GM19463 (cell line): ENCODE results near the gene LRRTM3.

ENCODE experiments used
- ATAC-seq: cut with Tn5 transposase; IDR thresholded peaks from one replicate; pipeline ENCODE4 v1.9.1; 2021; ENCODE audit warnings: mild to moderate bottlenecking, moderate library complexity; ENCODE audit not compliant: unreplicated experiment

The LRRTM3 gene

DNA sequence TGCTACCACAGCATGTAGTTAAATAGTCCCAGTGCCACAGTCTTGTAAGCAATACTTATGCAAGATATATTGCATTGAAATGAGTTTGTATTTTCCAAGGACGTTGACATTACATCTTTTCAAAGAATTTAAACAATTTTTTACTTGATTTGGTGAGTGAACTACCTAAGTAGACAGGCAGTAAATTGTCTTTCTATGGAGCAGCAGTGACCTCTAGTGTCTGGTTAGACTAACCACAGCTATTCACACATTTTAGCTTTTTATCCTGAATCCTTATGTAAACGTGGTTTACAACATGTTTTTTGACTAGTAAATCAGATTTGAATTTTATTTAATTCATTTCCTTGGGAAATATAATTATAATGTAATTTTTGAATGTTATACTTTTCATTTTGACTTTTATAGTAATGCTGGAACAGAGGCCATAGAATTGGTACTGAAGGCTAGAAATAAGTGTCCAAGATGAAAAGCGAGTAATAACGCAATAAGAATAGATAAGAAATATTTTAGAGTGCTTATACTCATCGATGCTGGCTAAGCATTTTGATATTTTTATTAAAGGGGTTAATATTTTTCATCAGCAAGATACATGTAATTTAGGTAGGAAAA, 5.6 kb downstream of the LRRTM3 start:
- ATAC-seq, result peak; percentile 67

DNA sequence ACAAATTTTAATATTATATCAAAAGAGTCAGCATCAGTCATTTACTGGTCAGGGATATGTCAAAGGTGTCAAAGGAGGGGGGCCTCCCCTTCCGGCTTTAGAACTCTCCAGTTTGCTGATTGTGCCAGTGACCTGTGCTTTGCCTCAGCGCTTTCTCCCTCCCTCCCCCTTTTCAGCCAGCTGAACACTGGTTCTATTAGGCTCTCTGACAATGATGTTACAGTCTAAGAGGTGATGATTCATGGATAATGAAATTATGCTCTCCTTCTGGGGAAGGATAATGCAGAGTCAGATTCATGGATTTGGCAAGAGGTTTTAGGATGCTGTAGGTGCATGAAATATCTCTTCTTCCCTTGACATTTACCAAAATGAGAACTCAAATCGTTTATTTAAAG, 6.1 kb downstream of the LRRTM3 start:
- ATAC-seq, result no peak

DNA sequence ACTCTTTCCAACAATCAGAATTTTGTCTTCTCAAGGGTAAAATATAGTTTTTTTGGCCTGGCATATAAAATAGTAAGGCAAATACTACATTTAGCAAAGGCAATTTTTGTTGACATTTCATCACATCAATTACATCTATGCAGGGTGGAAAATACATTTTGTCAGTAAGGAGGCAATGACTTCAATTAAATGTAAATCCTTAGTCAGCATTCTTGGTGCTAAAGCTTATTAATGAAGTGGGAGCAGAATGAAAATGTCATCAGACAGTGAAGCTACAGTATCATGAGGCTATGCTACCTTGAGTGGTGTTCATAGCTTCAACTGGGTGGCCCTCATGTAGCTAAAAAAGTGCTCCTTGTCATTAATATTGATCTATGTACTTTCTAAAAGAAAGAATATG, 8.9 kb downstream of the LRRTM3 start:
- no peak for ATAC-seq

DNA sequence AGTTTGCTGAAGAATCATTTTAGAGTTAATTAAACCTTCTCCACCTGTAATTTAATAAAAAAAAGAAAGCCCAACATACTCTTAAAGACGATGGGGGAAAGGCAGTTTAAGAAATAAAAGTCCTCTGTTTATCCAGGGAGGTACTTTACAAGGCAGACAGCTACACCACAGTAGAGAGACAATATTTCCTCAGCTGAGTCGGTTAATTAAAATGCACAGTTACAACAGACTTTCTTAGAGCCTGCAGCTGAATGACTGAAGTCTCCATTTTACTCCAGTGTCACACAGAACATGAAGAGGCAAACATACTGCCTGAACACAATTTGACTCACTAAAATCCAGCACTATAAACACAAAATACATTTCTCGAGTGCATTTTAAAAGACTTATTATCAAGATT, 15.1 kb downstream of the LRRTM3 start:
- ATAC-seq, result no peak

DNA sequence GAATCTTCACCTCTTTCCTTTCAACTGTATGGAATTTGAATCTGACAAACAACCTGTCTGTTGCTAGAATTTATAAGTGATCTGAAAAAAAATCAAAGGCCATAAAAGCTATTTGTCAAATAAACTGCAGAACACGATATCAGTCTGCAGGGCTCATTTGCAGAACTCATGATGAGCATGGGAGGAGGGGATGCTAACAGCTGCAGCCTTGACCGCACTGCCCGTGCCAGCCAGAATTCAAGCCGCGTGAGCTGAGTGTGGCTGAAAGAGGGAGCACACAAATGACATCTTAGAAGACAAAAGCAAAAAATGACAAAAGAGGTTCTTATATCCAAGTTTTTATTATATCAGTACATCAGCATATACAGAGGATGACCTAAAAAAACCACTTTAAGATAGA, 15.7 kb downstream of the LRRTM3 start:
- no peak for ATAC-seq

DNA sequence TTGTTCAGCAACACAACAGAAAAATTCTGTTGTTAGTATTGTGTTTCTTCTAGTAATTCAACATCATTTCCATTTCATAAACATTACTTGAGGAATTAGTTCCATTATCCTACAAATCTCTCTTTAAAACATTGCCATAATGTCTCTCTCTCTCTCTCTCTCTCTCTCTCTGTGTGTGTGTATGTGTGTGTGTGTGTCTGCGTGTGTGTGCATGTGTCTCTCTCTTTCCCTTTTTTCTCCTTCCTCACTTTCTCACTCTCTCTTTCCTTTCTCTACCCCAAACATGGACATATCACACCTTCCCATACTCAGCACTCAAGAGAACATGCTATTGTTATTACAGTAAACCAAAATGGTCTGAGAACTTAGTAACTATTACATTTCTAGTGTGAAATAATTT, 16.6 kb downstream of the LRRTM3 start:
- ATAC-seq, result no peak

DNA sequence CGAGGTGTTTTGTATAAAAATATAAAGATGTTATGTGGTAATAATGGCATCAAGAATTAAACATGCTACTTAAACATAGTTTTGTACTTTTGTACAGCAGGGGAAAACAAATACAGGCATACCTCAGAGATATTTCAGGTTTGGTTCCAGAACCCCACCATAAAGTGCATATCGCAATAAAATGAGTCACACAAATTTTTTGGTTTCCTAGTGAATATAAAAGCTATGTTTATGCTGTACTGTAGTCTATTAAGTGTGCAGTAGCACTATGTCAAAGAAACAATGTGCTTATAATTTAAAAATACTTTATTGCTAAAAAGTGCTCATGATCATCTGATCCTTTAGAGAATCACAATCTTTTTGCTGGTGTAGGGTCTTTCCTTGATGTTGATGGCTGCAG, 17.8 kb downstream of the LRRTM3 start:
- no peak for ATAC-seq

DNA sequence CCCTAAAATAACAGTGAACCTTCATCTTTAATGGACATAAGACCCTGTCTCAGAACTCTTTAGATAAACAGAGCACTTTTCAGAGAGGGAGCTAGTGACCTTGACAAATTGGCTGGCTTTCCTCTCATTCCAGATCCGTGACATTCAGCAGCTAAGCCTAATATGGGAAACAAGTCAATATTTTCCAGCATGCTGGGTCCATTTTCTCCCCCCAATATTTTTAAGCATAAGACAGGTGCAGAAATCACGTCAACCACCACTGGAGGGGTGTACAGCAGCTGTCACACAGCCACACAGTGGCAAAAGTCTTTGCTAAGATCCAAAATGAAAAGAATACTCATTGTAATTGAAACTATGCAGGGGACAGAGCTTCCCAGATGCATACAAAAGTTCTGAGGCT, 26.1 kb downstream of the LRRTM3 start:
- no peak for ATAC-seq

DNA sequence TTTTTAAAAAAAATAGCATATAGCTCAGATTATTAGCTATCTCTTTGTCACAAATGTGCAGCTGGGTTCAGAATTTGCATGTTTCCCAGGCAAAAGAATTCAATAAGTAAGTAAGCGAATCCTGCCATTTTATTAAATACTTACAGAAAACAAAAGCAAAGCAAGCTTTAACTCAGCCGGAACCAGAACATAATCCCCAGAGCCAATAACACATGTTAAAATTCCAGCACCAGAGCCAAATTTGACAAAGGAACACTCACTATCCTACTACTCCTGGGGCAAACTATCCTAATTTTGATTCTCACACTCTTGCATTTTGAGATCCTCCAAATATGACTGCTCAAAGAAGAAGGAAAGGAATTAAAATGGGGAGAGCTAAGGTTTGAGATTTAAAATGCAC, 32.6 kb downstream of the LRRTM3 start:
- no peak for ATAC-seq

DNA sequence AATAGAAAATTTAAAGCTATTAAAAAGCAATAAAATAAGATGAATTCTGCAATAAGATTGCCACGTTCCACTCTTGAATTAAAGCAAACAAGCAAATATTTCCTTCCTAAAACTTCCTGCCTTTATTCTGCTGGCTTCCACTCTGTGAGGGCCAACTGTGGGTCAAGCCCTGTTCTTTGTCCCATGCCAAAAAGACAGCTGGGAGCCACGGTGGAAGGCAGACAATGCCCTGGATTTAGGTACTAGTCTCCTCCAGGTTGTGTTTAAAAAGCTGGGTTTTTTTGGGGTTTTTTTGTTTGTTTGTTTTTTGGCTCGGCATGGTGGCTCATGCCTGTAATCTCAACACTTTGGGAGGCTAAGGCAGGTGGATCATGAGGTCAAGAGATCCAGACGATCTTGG, 39.1 kb downstream of the LRRTM3 start:
- no peak for ATAC-seq

DNA sequence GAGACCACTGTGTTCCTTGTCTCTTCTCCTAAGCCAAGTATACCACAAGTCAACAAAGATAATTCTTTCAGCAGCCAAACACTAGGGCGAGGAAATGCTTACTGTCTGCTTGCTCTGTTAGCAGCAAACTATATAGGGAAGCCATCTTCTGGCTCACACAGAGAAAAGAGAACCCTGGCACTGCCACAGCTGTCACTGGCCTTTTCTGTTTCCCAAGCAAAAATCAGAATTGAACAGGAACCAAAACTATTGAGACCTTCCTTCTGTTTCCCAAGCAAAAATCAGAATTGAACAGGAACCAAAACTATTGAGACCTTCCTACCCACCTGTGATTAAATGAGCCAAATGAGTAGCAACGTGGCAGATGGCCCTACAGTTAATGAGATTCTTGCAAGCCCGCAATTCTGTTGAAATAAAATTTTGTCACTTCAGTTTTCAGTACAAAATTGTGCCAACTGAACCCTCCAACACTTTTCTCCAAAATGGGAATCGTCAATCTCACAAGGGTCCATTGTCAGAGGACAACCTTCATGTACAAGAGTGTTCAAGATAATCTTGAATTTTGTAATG, 54.5 kb downstream of the LRRTM3 start:
- ATAC-seq, result no peak

DNA sequence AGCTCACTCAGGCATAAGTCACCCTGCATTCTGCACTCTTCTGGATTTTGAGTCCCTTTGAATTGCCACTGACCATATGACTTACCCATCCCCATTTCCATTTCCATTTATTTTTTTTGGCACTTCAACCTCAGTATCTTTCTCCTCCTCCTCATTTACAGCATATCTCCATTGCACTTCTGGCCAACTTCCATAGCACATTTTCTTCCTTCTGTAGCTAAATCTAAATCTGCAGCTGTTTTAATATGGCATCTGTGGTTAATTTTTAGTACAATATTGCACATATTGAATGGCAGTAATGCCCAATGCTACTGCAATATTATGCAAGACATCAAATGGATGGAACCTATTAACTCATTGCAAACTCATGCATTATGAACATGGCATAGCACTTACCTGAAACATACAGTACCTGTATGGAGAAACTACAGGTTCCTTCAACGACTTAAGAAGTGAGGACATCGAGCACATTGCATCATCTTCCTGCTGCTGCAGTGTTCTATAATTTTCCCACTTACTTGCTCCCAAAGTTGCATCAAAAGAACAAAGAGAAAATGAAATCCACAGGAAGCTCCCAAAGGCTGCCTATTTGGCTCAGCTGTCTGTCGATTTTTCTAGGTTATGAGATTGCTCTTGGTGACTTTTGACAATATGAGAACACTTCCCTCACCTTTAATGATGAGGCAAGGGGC, 55.7 kb downstream of the LRRTM3 start:
- ATAC-seq, result no peak

DNA sequence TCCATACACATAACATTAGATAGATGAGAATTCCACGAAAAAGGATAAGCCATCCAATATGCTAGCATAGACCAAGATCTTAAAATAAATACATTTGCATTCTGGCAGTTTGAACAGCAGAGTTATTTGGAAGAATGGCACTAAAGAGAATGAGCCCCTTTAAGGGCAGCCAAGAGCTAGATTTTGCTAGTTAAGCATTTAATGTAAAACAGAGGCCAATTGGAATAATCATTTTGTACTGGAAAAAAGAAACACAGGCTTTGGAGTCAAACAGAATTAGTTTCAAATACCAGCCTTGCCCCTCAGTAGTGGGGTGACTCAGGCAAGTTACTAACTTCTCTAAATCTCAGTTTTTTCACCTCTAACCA, 56.2 kb downstream of the LRRTM3 start:
- no peak for ATAC-seq

DNA sequence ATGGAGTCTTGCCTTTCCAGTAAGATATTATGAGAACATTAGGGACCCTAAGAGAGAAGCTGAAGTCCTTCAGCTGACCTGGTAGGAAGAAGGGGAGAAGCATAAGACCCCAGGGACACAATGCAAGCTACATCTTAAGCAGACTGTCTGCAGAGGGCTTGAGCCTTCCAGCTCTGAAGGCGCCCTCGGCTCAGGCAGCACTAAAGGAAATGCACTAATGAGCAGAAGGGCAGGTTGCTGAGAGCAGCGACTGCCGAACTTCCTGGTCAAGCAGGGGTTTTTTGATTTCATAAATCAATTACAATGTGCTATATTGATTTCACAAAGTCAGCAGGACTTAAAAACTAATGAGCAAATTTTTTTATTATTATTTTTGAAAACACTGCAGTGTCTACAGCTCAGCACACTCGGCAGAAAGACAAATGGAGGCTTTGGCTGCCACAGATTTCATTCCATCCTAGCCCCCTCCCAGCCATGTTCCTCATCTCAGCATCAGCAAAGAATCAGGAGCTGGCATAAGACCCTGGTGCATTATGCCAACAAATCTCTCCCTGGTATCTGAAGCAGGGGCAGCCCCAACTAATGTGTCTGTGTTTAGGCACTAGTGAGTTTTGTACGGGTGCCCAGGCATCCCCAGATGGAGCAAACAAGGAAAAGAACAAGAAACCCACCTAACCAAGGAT, 57.1 kb downstream of the LRRTM3 start:
- no peak for ATAC-seq

DNA sequence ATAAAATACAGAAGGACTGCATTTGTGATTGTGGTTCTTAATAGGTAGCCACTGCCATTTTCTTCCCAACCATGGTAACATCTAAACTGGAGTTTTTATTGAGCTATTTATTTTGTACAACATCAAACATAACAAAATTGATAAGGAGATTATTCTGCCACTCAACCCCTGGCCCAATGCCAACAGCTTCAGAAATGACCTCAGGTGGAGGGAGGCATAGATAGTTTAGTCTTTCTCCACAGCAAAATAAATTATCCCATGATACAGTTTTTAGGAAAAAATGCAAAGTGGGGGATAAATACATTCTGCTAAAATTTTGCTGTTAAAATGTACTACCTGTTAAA, 57.6 kb downstream of the LRRTM3 start:
- no peak for ATAC-seq

DNA sequence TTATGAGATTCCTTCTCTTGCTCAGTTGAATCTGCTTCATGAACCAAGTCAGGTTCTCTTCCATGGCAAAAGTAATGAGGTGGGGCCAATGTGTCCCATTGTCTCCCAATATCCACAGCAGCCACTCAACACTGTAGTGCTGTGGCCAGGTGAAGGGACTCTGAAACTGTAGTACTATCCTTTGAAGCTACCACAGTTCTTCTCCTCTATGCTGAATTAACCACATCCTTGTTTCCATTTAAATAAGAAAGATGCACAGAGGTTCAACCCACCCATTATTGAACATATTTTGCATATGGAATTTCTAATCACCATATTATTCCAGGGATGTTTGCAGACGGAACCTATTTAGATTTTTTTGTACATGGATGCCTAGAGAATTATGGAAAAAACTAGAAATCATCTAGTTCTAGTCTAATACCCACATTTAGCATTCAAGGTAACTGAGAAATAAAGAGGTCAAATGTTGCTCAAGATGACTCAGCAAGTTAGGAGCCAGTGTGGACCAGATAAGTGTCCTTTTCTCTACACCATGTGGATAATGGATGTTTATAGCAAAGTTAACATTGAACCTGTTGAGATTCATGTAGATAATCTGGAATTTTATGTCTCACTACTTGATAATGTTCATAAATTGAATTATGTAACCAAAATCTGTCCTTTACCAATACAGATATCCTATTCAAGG, 64.5 kb downstream of the LRRTM3 start:
- no peak for ATAC-seq

DNA sequence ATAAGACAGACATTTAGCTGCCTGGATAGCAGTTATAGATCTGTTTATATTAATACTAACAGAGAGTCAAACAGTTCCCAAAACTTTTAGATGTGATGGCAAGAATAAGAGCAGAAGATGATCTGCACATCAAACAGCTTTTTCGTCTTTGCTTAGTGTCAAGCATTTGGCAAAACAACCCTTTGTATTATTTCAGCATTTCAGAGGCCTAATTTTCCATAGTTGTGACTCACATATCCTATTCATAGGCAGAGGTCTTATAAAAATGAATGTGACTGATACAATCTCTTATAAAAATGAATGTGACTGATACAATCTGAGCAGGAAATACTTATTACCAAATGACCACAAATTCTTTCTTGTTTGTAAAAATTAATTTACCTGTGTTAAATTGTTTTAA, 71.2 kb downstream of the LRRTM3 start:
- ATAC-seq, result no peak

DNA sequence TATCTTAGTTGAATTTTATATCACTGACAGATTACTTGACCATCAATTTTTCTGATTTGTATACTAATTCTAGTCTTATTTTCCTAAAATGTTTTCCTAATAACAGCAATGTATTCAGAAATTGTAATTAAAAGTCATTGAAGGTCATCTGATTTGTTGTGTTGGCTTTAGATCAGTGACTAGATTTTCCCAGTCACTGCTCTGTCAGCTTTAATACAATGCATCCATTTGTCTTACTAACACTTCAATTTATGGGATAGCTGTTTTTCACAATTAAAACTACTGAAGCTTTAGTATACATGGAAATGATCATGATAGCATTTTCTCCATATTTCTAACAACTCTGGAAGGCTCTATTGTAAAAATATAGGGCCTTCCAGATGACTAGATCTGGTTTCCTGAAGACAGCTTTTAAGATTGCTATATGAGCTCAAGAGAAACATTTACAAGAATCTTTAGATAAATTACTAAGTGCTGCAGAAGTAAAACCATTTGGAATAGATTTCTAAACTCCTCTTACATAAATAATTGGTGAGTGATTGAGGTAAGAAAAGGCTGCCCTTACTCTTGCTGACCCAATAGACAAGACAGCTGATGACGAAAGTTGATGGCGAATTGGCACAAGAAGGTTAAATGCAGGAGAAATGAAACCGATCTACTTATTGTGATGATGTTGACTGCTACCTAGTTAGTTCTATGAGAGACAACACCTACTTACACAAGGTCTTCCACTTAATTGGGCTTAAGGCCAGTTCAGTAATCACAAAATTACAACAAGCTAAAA, 74.1 kb downstream of the LRRTM3 start:
- no peak for ATAC-seq

DNA sequence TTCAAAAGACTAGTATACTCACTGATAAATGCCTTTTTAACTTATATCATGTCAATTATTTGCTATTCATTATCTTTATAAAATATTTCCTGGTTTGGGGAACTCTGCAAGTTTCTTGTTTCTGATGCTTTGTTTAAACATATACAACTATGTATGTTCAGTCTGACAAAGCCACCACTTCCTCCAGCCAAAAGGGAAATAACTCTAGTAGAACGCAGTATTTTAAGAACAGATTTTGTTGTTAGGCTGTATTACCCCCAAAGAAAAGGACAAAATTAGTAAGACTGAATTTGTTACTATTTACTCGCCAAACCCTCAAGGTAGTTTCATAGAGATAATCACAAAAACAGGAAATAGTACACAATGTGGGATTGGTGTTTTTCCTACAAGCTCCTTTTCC, 78.9 kb downstream of the LRRTM3 start:
- no peak for ATAC-seq

DNA sequence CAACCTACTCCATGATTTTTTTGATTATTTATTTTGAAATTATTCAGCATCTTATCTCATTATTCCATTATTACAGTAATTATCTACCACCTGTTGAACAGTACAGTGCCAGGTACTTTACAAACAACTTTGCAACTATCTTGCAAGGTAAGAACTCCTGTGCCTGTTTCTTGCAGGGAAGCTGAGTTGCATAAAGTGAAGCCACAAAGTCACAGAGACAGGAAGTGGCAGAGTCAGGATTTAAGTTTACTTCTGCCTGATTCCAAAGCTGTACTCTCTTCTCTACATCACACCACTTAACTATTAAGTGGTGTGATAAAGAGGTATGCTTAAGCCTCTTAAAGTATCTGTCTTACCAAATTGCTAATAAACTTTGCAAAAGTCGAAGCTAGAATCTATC, 80.1 kb downstream of the LRRTM3 start:
- ATAC-seq, result no peak

DNA sequence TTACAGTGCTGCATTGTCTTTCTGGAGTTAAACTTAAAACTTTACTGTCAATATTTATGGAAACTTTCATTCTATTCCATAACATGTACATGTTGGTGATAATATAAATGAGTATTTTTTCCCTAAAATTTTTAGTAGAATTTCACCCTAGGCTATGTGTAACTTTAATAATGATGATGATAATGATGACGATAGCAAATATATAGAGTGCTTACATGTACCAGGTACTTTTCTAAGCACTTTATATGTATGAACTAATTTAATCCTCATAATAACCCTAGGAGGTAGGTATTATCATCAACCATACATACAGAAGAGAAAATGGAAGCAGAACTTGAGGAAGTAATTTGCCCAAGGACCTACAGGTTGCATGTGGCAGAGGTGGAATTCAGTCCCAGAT, 85.6 kb downstream of the LRRTM3 start:
- ATAC-seq, result no peak
